IPS DF 4.7 (cell line): ENCODE results near the gene CBX7.
A peak's percentile ranks its signal among the peaks of the same experiment; 100 is the strongest.
"Not testable (repeated sequence)": the region's sequence is repeated elsewhere in the genome, so short reads cannot be mapped to it uniquely, and the experiment has no call there.

Experiments
- DNase-seq: peaks from one replicate; pipeline ENCODE4 v3.0.0-alpha.2; 2013; ENCODE audit warnings: low spot score; ENCODE audit errors: extremely low read depth

CBX7 gene

GRCh38 chr22:39174498-39175352 is 22.2 kb upstream of the CBX7 start:
- peak; percentile 98 for DNase-seq

GRCh38 chr22:39173787-39174497 is 21.5 kb upstream of the CBX7 start:
- no peak for DNase-seq

- no peak for DNase-seq
These were observed 20.7 kb upstream of the CBX7 start for GRCh38 chr22:39173050-39173706.

- not testable (repeated sequence) for DNase-seq
These were observed 20.0 kb upstream of the CBX7 start for GRCh38 chr22:39172265-39173049.

- no peak for DNase-seq
These were observed 19.3 kb upstream of the CBX7 start for GRCh38 chr22:39171623-39172264.

- no peak for DNase-seq
These were observed 18.5 kb upstream of the CBX7 start for GRCh38 chr22:39170825-39171622.

- no peak for DNase-seq
These were observed 17.5 kb upstream of the CBX7 start for GRCh38 chr22:39169797-39170466.

GRCh38 chr22:39166547-39166946 is 14.1 kb upstream of the CBX7 start:
- no peak for DNase-seq

- DNase-seq: not testable (repeated sequence)
These were observed 3.6 kb upstream of the CBX7 start for GRCh38 chr22:39156093-39156492.

- no peak for DNase-seq
These were observed 2.9 kb upstream of the CBX7 start for GRCh38 chr22:39155421-39155820.

GRCh38 chr22:39153220-39153717 is 789 bp upstream of the CBX7 start:
- no peak for DNase-seq

- no peak for DNase-seq
These were observed 413 bp downstream of the CBX7 start for GRCh38 chr22:39152024-39152510.

- no peak for DNase-seq
These were observed 1.0 kb downstream of the CBX7 start for GRCh38 chr22:39151329-39151975.

GRCh38 chr22:39150848-39151215 is 1.6 kb downstream of the CBX7 start:
- DNase-seq: no peak

GRCh38 chr22:39149915-39150847 is 2.3 kb downstream of the CBX7 start:
- no peak for DNase-seq

GRCh38 chr22:39148727-39149535 is 3.5 kb downstream of the CBX7 start:
- DNase-seq: no peak
